Stromal cell of bone marrow (primary cell): ENCODE results near the gene NUP50.
"Not testable (repeated sequence)": the region's sequence is repeated elsewhere in the genome, so short reads cannot be mapped to it uniquely, and the experiment has no call there.

Experiments used
- DNase-seq: peaks from one replicate; pipeline ENCODE4 v3.0.0-alpha.2; 2012; ENCODE audit warnings: low read depth

NUP50 gene

DNA sequence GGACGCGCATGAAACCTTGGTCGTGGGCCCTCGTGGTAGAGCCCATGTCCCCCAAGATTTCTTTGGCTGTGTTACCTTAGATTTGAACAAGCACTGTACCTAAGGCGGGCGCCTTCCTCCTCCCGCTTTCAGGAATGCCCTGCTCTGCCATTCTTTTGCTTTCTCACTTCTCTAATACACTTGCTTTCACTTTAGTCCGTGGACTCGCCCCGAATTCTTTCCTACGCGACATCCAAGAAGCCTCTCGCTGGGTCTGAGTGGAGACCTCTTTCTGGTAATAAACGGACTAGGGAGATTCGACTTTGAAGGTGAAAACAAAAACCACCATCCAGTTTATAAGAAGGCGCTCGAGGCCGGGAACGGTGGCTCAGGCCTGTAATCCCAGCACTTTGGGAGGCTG lies 1.2 kb upstream of the NUP50 start:
- no peak for DNase-seq

DNA sequence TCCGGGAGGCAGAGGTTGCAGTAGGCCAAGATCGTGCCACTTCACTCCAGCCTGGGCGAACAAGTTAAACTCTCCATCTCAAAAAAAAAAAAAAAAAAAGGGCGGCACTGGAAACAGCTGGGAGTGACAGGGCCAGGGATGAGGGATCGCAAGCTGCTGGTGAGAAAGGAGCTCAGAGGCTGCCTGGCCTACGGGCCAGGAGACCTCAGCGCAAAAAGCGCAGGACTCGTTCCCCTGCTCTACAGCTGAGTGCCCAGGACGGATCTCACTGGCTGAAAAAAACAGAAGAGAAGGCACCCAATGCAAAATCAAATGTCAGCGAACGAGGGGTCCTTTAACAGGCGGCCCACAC lies 650 bp upstream of the NUP50 start:
- peak; percentile 19 for DNase-seq

DNA sequence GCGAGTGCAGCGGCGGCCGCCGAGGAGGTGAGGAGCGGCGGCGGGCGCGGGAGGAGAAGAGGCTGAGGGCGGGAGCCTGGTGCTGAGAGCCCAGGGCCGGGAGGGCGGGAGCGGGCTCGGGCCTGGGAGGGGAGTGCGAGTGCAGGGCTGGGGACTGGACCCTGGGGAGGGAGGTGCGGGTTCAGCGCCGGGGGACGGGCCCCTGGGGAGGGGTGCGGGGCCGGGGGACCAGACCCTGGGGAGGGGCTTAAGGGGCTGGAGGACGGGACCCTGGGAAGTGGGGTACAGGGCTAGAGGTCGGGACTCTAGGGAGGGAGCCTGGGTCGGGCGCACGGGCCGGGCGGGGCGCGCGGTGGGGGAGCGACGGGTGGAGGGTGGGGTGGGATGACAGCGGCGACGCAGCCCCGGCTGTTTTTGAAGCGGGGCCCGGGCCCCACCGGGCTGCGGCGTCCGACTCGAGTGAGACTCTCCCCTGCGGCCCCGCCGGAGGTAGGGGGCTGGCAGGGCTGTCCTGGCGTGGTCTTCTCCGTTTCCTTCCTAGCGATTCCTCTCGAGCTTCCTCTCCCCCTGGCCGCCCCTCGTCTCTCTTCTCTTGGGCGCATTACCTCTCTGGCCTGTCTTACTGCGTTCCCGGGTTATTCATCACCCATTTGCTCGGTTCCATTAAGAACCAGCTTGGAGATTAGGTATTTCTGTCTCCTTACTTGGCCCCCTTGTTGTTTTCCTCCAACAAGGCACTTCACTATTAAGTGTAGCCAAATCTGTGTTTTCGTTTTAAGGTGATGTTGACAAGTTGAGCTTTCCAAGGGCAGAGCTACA lies 754 bp downstream of the NUP50 start:
- no peak for DNase-seq

DNA sequence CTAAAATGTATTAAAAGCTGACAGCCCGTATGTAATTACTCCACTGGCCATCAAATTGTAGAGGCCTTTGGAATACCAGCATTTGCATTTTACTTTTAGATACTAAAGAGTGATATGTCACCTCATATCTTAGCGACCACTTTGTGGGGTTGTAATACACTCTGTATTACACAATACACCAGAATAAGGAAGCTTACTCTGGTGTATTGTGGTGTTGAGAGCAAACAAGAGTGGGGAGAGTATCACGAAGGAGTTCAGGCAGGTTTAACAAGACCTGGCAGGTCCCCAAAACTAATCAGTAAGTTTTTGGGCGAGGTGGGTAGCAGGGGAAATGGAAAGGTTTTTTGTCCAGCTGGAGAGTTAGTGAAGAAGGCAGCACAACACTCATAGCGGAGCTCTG lies 3.2 kb downstream of the NUP50 start:
- DNase-seq, result no peak

DNA sequence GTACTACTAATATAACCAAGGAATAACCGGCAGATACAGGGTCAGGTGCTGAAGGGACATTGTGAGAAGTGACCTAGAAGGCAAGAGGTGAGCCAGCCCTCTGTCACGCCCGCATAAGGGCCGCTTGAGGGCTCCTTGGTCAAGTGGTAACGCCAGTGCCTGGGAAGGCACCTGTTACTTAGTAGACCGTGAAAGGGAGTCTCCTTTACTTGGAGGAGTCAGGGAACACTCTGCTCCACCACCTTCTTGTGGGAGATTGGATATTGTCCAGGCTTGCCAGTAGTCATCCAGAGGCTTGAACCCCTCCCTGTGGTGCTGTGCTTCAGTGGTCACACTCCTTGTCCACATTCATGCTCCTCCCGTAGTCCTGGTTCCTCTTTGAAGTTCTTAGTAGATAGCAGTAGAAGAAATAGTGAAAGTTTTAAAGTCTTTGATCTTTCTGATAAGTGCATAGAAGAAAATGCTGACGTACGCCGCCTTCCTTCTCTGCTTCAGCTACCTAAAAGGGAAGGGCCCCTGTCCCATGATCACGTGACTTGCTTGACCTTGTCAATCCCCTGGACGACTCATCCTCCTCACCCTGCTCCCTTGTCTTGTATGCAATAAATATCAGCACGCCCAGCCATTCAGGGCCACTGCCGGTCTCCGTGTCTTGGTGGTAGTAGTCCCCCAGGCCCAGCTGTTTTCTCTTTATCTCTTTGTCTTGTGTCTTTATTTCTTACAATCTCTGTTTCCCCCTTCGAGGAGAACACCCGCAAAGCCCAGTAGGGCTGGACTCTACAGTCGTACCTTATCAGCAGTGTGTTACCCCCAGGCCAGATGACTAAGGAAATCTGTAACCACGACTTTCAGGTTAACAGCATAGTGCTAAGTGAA lies 6.1 kb downstream of the NUP50 start:
- DNase-seq, result no peak

DNA sequence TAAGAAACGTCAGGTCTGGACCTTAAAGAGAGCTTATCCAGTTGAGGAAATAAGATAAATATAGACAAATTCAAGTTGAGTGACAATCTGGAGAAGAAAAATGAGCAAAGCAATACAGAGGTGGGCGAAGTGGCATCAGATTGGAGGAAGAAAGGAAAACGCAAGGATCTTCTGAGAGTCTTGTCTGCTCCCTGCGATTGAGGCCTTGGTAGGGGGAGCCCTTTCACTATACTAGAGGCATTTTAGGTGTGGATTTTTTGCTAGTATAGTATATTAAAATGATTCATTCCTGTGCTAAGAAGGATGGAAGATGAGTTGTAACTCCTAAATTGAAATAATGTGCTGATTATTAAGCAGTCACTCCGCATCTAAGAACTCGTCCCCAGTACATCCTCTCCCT lies 8.1 kb downstream of the NUP50 start:
- no peak for DNase-seq

DNA sequence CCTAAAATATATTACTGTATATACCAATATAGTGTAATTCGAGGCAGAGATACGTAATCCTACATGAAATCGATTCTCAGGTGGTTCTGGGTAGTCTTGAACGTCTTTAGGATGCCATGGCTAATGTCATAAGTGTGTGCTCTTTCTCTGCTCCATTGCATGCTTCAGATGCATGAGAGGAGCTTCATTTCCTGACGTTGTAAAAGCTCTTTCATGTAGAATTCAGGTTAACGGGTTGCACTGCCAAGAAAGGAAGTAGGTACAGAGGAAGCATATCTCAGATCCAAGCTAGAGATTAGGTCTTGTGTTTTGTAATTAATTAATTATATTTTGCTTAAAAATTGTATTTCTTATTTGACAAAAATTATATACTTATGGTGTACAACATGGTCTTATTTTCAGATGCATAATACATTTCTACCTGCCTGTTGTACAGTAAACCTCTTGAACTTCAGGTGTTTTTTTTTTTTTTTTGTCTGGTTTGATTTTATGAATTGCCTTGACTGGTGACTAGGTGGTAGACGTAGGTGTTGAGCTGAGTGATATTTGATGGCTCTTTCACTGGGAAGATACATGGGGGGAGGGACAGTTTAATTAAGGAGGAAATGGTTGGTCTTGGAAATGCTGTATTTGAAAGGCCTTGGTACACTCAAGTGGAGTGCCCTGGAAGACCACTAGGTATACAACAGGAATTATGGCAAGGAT lies 9.3 kb downstream of the NUP50 start:
- no peak for DNase-seq

DNA sequence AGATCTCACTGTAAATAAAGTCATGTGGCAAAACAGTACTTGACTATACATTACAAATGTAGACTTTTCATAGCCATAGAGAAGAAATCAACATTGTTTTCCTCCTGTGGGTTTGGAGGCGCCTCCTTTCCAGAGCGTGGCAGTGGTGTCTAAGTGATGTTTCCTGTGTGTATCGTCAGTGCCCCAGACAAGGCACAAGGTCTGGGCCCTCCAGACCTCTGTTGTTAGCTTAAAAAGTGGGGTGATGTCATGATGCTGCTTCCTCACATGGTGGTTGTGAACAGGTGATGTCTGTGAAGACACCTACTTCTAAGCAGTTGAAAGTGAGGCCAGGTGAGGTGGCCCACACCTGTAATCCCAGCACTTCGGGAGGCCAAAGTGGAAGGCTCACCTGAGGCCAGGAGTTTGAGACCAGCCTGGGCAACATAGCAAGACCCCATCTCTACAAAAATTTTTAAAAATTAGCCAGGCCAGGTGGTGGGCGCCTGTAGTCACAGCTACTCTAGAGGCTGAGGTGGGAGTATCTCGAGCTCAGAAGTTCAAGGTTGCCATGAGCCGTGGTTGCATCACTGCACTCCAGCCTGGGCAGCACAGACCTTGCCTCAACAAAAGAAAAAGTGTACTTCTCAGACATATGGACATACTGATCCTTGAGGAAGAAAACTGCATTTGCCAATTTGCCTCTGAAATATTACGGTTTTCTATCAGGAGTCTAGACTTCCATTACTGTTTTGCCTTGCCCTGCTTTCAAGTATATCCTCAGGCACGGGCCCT lies 15.7 kb downstream of the NUP50 start:
- DNase-seq, result no peak

DNA sequence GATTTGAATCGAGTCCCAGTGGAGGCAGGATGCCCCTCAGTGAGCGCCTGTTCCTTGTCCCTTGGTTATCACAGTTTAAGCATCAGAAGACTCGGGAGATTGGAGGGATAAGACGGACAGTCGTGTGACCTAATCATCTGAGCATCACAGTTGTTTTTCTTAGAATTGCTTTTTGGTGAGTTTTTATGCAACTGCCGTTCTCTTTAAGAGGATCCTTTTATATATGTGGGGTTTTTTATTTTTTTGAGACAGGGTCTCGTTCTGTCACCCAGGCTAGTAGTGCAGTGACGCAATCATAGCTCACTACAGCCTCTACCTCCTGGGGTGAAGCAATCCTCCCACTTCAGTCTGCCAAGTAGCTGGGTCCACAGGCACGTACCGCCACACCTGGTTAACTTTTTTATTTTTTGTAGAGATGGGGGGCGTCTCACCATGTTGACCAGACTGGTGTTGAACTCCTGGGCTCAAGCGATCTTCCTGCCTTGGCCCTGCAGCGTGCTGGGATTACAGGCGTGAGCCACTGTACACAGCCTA lies 16.5 kb downstream of the NUP50 start:
- DNase-seq, result no peak

DNA sequence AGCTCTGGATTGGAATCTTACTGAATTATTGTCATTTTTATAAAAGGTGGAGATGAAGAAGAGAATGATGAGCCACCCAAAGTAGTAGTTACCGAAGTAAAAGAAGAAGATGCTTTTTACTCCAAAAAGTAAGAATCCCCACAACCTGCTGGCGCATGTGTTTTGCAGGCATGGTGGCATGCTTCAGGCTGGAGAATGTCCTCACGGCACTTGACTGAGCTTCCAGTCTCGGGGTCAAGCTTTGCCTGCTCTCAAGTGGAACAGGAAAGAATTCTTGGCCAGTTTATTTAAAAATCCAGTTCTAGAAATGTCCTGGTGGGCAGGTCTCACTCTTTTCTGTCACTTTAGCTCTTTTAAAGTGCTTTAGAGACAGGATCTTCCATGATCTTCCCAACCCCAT lies 17.5 kb downstream of the NUP50 start:
- DNase-seq, result no peak

DNA sequence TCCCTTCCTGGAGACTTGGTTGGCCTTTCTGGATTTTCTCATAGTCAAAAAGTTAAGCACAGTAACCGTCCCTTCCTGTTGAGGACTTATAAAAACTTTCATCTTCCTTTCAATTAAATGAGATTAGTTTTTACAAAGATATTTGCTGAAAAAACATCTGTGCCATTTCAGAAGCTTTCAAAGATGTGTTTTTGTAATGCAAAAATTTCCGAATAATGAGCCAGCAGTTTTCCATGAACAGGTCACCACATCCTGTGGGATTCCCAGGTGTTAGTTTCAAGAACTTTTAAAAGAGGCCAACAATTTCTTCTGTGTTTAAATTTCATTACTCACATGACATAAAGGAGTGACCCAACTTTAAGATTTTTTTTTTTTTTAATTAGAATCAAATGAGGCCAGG lies 18.0 kb downstream of the NUP50 start:
- no peak for DNase-seq

DNA sequence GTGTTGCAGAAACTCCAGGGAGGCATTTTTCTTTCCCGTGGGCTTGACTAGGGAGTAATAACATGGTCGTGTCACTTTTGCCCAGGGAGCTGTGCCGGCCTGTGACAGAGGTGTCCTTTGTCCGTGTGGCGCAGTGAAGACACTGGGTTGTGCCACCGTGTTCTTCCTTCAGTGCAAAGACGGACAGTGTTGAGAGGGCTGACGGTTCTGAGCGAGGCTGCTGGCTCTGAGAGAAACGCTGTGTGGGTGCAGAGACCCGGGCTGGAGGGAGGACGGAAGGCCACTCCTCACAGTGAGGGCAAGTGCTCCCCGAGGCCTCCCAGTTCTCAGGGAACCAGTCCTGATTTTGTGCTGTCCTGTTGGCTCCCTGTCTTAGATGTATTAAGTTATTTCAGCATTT lies 20.2 kb downstream of the NUP50 start:
- DNase-seq, result no peak

DNA sequence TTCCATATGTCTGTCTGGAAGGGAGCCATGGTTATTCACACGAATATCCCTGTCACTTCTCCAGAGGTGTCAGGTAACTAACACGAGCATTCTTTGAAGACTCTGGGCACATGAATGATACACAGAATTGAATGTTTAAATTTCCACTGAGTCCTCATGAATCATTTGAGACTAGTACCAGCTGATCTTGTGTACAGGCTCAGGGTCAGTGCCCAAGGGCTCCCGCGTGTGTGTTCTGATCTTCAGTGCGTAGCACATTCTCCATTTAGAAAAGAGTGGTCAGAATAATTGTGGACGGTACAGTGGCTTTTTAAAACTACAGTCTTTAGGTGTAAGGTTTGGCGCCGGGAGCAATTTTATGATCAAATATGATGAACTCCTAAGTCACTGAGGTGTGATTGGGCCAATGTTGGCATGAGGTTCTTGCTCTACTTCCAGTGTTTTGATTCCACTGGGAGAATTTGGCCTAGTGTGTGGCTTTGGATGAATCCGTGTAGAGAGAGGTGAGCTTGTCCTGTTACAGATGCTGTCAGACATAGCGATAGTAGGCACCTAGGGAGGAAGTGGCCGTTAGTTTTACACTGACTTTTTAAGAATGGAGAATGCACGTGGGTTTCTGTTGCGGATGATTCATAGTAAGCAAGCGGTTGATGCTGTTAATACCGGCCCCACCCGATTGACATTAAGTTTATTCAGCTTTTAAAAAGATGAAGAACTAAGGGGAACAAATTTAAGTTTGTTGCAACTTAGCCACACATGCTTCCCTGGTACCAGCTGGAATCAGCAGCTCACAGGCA lies 22.2 kb downstream of the NUP50 start:
- no peak for DNase-seq

DNA sequence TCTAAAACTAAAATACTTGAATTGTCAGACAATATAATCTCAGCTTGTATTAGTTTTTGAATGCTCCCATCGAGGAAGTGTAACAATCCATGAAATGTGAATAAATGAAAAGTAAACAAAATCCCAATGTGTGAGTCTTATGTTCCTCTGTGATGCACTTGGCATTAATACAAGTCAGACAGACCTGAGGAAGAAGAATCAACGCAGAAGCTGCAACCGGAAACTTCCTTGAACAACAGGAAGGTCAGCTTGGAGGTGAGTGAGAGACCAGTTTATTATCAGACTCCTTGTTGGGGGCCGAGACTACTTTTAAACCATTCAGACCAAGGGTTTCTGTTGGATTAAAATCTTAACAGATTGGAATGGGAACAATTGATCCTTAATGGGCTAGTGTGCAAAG lies 24.2 kb downstream of the NUP50 start:
- no peak for DNase-seq

DNA sequence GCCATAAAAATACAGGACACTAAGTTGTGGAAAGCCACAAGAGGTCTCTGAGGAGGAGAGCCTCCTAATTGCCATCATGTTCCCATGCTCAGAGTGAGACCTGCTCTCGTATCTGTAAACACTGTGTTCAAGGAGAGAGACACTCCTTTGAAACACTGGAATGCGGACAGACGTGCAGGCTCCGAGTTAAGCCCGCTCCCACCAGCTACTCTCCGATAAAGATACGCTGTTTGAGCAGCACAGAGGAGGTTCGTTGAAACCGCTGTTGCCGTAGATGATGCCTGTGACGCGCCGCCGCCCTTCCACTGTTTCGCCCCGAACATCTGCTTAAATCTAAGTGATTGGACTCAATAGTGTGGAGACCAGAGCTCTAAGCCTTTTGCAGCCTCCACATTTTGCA lies 25.1 kb downstream of the NUP50 start:
- DNase-seq, result no peak

DNA sequence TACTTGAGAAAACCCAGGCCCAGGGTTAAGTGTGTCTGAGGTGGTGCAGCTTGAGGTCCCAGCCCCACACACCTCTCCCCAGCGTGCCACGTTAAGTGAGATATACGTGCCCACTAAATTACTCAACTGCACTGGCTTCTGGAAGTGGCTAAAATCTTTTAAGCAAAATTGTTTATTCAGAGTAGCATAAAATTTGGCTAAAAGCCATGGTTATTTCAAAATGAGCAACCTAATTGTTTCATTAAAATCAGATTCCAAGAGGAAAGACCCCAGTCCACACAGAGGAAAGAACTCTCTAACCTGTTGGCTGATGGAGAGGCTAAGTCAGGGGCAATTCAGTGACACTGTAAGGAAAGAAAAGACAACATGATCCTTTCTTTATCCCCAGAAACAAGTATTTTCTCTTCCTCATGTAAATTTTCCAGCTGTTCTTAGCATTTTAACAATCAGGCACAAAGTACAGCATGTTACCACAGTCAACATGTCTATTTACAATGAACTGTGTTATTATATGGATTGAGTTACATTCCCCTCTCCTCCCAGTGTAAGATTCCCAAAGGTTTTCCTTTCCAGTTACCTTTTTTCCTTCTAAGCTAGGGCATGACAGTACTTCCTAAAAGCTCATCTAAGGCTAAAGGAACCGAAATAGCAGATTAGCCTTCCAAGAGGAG lies 26.6 kb downstream of the NUP50 start:
- no peak for DNase-seq

DNA sequence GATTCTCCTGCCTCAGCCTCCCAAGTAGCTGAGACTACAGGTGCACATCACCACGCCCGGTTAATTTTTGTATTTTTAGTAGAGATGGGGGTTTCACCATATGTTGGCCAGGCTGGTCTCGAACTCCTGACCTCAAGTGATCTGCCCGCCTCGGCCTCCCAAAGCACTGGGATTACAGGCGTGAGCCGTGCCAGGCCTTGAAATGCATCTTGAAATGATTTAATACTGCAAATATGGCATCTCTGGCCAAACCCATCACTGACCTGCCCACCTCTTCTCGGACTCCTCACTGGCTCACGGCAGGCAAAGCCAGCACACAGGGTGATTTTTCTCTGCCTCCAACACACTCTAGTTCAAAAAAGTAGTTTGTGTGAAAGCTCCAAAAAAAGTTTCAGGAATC lies 28.0 kb downstream of the NUP50 start:
- not testable (repeated sequence) for DNase-seq

DNA sequence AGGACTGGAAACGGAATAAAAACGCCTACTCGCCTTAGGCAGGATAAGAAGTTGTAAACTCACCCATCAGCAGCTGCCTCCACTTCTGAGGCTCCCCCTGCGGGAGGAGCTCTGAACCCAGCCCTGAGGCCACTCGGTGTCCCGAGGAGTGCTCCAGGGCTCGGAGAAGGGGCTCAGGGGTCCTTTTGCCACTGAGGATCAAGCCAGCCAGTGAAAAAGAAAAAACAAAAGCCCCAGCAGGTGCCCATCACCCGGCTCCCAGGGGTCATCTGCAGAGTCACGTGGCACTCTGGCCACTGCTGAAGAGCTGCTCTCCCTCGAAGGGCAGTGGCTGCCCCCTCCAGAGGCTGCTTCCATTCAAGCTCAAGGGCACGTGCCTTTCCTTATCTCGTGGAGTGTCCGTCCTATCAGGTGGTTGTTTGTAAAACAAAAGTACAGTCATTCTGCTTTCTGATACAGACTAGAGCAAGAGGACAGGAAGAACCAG lies 29.0 kb downstream of the NUP50 start:
- no peak for DNase-seq

DNA sequence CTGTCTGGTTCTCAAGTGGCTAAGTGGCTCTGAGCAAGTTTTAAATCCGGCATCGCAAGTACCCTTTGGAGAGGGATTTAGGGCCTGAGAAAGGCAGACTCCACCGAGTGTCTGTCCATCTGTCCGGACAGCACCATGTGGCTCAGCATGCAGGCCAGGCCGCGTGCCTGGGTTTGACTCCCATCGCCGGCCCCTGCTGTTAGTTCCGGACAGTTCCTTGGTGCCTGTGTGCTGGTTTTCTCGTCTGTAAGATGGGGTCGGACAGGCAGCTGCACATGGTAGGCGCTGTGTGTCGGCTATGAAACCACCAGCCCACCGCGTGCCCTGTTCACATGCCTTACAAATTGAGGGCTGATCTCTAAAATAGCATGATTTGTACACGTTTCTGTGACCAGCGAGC lies 31.0 kb downstream of the NUP50 start:
- no peak for DNase-seq

DNA sequence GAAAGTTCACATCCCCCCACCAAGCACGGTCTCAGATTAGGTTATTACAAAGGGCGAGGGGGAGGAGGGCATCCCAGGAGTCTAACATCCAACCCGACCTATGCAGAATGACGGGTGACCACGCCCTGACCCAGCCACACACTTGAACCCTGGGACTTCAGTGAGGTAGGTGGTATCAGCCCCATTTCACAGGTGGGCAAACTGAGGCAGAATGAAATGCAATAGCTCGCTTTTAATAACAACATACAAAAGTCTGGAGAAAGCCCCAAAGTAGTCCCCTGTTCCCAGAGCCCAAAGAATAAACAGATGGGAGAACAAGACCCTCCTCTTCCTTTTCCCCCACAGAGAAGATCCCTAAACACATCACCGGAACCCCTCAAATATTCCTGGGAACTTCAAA lies 31.9 kb downstream of the NUP50 start:
- DNase-seq, result no peak
